ENCODE measurements around the gene MCTP2.

GRCh38 chr15:94412979-94413746 lies 181.8 kb downstream of the MCTP2 start:
- TF ChIP-seq PRDM1 (tag by site-specific recombination; IDR thresholded peaks at IDR 0.05), result no peak
- TF ChIP-seq, protein P1, sequence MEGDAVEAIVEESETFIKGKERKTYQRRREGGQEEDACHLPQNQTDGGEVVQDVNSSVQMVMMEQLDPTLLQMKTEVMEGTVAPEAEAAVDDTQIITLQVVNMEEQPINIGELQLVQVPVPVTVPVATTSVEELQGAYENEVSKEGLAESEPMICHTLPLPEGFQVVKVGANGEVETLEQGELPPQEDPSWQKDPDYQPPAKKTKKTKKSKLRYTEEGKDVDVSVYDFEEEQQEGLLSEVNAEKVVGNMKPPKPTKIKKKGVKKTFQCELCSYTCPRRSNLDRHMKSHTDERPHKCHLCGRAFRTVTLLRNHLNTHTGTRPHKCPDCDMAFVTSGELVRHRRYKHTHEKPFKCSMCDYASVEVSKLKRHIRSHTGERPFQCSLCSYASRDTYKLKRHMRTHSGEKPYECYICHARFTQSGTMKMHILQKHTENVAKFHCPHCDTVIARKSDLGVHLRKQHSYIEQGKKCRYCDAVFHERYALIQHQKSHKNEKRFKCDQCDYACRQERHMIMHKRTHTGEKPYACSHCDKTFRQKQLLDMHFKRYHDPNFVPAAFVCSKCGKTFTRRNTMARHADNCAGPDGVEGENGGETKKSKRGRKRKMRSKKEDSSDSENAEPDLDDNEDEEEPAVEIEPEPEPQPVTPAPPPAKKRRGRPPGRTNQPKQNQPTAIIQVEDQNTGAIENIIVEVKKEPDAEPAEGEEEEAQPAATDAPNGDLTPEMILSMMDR (tag by site-specific recombination; IDR thresholded peaks at IDR 0.05), result no peak
- TF ChIP-seq ZNF354C (tag by site-specific recombination; IDR thresholded peaks at IDR 0.05; ENCODE audit: borderline replicate concordance, low read depth), result no peak
- TF ChIP-seq, protein P2, sequence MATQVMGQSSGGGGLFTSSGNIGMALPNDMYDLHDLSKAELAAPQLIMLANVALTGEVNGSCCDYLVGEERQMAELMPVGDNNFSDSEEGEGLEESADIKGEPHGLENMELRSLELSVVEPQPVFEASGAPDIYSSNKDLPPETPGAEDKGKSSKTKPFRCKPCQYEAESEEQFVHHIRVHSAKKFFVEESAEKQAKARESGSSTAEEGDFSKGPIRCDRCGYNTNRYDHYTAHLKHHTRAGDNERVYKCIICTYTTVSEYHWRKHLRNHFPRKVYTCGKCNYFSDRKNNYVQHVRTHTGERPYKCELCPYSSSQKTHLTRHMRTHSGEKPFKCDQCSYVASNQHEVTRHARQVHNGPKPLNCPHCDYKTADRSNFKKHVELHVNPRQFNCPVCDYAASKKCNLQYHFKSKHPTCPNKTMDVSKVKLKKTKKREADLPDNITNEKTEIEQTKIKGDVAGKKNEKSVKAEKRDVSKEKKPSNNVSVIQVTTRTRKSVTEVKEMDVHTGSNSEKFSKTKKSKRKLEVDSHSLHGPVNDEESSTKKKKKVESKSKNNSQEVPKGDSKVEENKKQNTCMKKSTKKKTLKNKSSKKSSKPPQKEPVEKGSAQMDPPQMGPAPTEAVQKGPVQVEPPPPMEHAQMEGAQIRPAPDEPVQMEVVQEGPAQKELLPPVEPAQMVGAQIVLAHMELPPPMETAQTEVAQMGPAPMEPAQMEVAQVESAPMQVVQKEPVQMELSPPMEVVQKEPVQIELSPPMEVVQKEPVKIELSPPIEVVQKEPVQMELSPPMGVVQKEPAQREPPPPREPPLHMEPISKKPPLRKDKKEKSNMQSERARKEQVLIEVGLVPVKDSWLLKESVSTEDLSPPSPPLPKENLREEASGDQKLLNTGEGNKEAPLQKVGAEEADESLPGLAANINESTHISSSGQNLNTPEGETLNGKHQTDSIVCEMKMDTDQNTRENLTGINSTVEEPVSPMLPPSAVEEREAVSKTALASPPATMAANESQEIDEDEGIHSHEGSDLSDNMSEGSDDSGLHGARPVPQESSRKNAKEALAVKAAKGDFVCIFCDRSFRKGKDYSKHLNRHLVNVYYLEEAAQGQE (tag by site-specific recombination; IDR thresholded peaks at IDR 0.05), result no peak
- TF ChIP-seq MYNN (tag by site-specific recombination; IDR thresholded peaks at IDR 0.05; ENCODE audit: borderline replicate concordance), result no peak
- TF ChIP-seq ZNF146 (tag by site-specific recombination; IDR thresholded peaks at IDR 0.05), result no peak
- no peak for TF ChIP-seq YY1 (tag by site-specific recombination; IDR thresholded peaks at IDR 0.05)
- TF ChIP-seq, protein P3, sequence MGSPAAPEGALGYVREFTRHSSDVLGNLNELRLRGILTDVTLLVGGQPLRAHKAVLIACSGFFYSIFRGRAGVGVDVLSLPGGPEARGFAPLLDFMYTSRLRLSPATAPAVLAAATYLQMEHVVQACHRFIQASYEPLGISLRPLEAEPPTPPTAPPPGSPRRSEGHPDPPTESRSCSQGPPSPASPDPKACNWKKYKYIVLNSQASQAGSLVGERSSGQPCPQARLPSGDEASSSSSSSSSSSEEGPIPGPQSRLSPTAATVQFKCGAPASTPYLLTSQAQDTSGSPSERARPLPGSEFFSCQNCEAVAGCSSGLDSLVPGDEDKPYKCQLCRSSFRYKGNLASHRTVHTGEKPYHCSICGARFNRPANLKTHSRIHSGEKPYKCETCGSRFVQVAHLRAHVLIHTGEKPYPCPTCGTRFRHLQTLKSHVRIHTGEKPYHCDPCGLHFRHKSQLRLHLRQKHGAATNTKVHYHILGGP (tag by site-specific recombination; IDR thresholded peaks at IDR 0.05), result no peak
